ENCODE results near the gene FAM107A.

- TF ChIP-seq BHLHE40 (IDR thresholded peaks at IDR 0.05; ENCODE audit: borderline replicate concordance) (no peak), ARNT (IDR thresholded peaks at IDR 0.05) (no peak), FOXA1 (IDR thresholded peaks at IDR 0.05) (no peak), NFRKB (IDR thresholded peaks at IDR 0.05) (no peak), ELF4 (IDR thresholded peaks at IDR 0.05) (no peak), FOXM1 (IDR thresholded peaks at IDR 0.05; ENCODE audit: borderline replicate concordance) (no peak), LEF1 (IDR thresholded peaks at IDR 0.05; ENCODE audit: borderline replicate concordance) (no peak), CTBP1 (IDR thresholded peaks at IDR 0.05; ENCODE audit: borderline replicate concordance) (no peak), SUZ12 (IDR thresholded peaks at IDR 0.05) (no peak), SP1 (IDR thresholded peaks at IDR 0.05) (no peak)
Measured at GRCh38 chr3:58597770-58598310, 20.6 kb upstream of the FAM107A start.

Data from HEK293T (cell line).